Body of pancreas (tissue), 4 donors: Measurements from ENCODE around the gene FBP2. TPM values are rescaled to one million over a fixed set of nuclear protein-coding genes. Genes with fewer than 3 reads are reported as not detected.

ENCODE experiments used
- ATAC-seq: fragments of 150-250 bp; one replicate; pipeline ENCODE4 v1.9.1; 2016
- DNase-seq, 4 donors: peaks; one replicate each; pipeline ENCODE4 v3.0.0-alpha.2; 2019
- H3K27ac ChIP-seq, 4 donors: fragments of 200-600 bp; sonication (generic); 1 replicate in 3 of 4; 2 replicates in 1 of 4; pipeline versions ENCODE4 v1.5.1 to v1.6.1; 2016 to 2019; ENCODE audit warnings: mild to moderate bottlenecking in 1 of 4, mixed read lengths in 1 of 4, moderate library complexity in 1 of 4
- H3K27me3 ChIP-seq, 2 donors: fragments of 200-600 bp; sonication (generic); one replicate each; pipeline ENCODE4 v1.6.0; 2016; ENCODE audit warnings: mild to moderate bottlenecking in 1 of 2
- H3K36me3 ChIP-seq, 2 donors: fragments of 200-600 bp; sonication (generic); replicated peaks in 1 of 2; 2 replicates each; pipeline ENCODE4 v1.5.1; 2016; ENCODE audit warnings: low read depth in 2 of 2; ENCODE audit not compliant: insufficient read depth in 1 of 2
- H3K4me1 ChIP-seq: fragments of 200-600 bp; sonication (generic); one replicate; pipeline ENCODE4 v1.6.0; 2016
- H3K4me3 ChIP-seq, 2 donors: fragments of 200-600 bp; sonication (generic); 1 replicate in 1 of 2; 2 replicates in 1 of 2; pipeline ENCODE4 v1.5.1; 2016 to 2019
- H3K9me3 ChIP-seq, 3 donors: fragments of 200-600 bp; sonication (generic); 1 replicate in 2 of 3; 2 replicates in 1 of 3; pipeline ENCODE4 v1.5.1; 2016
- POLR2A ChIP-seq, 3 donors: fragments of 450-650 bp; IDR thresholded peaks; one replicate each; pipeline ENCODE4 v1.6.1; 2016; ENCODE audit warnings: antibody characterized with exemption in 3 of 3, mild to moderate bottlenecking in 2 of 3
- WGBS, 2 donors: methylation state at CpG; one replicate each; pipeline ENCODE4 v1.1.5; 2017; 5-methylcytosine and 5-hydroxymethylcytosine counted together
- intact Hi-C: fragments of 100-400 bp; cut with DNase I; formaldehyde crosslinking; loops from one replicate; pipeline ENCODE4 v1.15.1; 2023
- total RNA-seq, 2 donors: library from RNA; depleted of rRNA; stranded (reverse); fragments of >200 nt; gene quantifications; one replicate each; pipeline ENCODE4 v1.1.0, GENCODE V29; 2016
- TF ChIP-seq, protein P1 (sequence below), 7 experiments: fragments of 450-650 bp in 4 of 7; fragments of 200-600 bp in 3 of 7; sonication (generic) in 3 of 7; IDR thresholded peaks; one replicate each; pipeline ENCODE4 v1.5.1; 2016 to 2019; ENCODE audit warnings: antibody characterized with exemption in 7 of 7

Gene FBP2
- total RNA-seq, 2 donors from 2014 or later = 0.66 to 3.1 TPM

DNA sequence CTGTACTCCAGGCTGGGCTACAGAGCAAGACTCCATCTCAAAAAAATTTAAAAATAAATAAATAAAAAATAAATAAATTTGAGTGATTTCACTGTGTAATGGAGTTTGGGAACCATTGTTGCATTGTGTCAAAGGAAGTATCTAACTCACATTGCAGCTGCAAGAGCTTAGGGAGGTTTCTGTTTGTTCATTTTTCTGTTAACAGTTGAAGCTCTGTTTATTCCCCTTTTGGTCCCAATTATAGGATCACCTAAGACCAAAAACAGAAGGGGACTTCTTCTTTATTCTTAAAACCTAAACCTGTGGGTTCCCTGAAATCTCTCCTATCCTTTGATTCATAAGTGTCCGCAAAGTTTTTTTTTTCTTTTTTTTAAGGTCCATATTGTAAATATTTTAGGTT lies 67.4 kb downstream of the FBP2 start:
- TF ChIP-seq, protein P1, sequence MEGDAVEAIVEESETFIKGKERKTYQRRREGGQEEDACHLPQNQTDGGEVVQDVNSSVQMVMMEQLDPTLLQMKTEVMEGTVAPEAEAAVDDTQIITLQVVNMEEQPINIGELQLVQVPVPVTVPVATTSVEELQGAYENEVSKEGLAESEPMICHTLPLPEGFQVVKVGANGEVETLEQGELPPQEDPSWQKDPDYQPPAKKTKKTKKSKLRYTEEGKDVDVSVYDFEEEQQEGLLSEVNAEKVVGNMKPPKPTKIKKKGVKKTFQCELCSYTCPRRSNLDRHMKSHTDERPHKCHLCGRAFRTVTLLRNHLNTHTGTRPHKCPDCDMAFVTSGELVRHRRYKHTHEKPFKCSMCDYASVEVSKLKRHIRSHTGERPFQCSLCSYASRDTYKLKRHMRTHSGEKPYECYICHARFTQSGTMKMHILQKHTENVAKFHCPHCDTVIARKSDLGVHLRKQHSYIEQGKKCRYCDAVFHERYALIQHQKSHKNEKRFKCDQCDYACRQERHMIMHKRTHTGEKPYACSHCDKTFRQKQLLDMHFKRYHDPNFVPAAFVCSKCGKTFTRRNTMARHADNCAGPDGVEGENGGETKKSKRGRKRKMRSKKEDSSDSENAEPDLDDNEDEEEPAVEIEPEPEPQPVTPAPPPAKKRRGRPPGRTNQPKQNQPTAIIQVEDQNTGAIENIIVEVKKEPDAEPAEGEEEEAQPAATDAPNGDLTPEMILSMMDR (IDR thresholded peaks at IDR 0.05) = no peak
- TF ChIP-seq POLR2A (IDR thresholded peaks at IDR 0.05) = no peak
- intact Hi-C loops = no loop called here
- 95% methylated on average over 1 of the region's 1 CpG for WGBS, 2 donors
- no peak overlapping the region for H3K27ac ChIP-seq
- DNase-seq (no peak), ATAC-seq (no peak)
- H3K9me3 ChIP-seq = no peaks in the 10 kb centered on the region
- no peaks in the 10 kb centered on the region for H3K27me3 ChIP-seq
- H3K4me1 ChIP-seq = no peaks in the 10 kb centered on the region
- no peak overlapping the region for H3K4me3 ChIP-seq
- no peaks in the 10 kb centered on the region for H3K36me3 ChIP-seq

DNA sequence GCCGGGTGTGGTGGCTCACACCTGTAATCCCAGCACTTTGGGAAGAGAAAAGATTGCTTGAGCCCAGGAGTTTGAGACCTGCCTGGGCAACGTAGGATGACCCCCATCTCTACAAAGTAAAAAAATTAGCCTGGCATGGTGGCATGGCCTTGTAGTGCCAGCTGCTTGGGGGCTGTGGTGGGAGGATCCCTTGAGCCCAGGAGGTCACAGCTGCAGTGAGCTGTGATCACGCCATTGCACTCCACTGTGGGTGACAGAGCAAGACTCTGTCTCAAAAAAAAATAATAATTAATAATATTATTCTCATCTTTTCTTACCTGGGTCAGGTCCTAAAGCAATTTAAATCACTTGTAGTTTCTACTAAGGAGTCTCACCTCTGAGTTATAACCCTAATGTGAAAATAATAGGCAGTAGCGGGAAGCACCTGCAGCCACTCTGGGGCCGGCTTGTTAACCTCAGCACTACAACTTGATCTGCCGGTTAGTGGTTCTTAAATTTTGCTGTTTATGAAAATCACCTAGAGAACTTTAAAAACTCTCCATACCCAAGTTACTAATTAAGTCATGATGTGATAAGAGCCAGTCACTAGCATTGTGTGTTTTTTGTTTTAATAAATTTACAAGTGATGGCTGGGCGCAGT lies 68.1 kb downstream of the FBP2 start:
- no peak for ATAC-seq
- H3K27ac ChIP-seq = no peak overlapping the region
- H3K4me3 ChIP-seq = no peak overlapping the region
- no peaks in the 10 kb centered on the region for H3K27me3 ChIP-seq
- H3K4me1 ChIP-seq = no peaks in the 10 kb centered on the region
- H3K36me3 ChIP-seq = no peaks in the 10 kb centered on the region
- no peak for TF ChIP-seq POLR2A (IDR thresholded peaks at IDR 0.05)
- TF ChIP-seq, protein P1 (IDR thresholded peaks at IDR 0.05) = no peak
- no peaks in the 10 kb centered on the region for H3K9me3 ChIP-seq
- no peak for DNase-seq
- WGBS, 2 donors = 86 to 88% methylated on average over 7 of the region's 7 CpGs
- intact Hi-C loops = no loop called here

DNA sequence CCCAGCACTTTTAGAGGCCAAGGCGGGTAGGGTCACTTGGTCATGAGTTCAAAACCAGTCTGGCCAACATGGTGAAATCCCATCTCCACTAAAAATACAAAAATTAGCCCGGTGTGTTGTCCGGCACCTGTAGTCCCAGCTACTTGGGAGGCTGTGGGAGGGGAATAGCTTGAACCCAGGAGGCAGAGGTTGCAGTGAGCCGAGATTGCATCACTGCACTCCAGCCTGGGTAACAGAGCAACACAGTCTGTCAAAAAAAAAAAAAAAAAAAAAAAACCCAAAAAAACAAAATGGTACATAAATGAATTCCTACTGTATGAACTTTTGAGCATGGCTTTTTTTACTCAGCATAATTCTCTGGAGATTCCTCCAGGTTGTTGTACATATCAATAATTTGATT lies 76.4 kb downstream of the FBP2 start:
- H3K27ac ChIP-seq = no peak overlapping the region
- TF ChIP-seq, protein P1 (IDR thresholded peaks at IDR 0.05) = no peak
- TF ChIP-seq POLR2A (IDR thresholded peaks at IDR 0.05) = no peak
- H3K4me1 ChIP-seq = no peaks in the 10 kb centered on the region
- no peak overlapping the region for H3K4me3 ChIP-seq
- no peaks in the 10 kb centered on the region for H3K9me3 ChIP-seq
- intact Hi-C loops = no loop called here
- H3K36me3 ChIP-seq = no peaks in the 10 kb centered on the region
- 89 to 90% methylated on average over 3 to 4 of the region's 4 CpGs for WGBS, 2 donors
- no peaks in the 10 kb centered on the region for H3K27me3 ChIP-seq
- DNase-seq = no peak
- ATAC-seq = no peak

DNA sequence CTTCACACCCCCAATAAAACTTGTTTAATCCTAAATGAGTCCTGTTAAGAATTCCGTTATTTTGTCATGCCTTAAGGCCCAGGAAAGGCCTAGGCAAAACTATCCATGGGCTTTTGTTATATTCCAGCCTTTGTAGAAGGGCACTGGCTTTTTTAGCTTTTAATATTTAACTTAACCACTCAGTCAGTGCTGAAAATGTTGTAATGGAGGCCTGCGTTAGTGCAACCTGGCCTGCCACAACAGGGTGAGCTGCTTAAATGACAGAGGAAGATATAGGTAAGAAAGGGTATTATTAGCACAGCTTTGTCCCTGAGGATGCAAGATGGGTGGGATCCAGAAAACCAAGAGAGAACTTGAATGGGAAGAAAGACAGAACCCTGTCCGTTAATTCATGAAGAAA lies 78.9 kb downstream of the FBP2 start:
- no peak overlapping the region for H3K27ac ChIP-seq
- H3K27me3 ChIP-seq = no peaks in the 10 kb centered on the region
- WGBS, 2 donors = 91 to 93% methylated on average over 3 of the region's 3 CpGs
- DNase-seq (no peak), ATAC-seq (no peak)
- intact Hi-C loops = no loop called here
- H3K9me3 ChIP-seq = no peaks in the 10 kb centered on the region
- TF ChIP-seq, protein P1 (IDR thresholded peaks at IDR 0.05) = no peak
- TF ChIP-seq POLR2A (IDR thresholded peaks at IDR 0.05) = no peak
- no peak overlapping the region for H3K4me3 ChIP-seq
- no peaks in the 10 kb centered on the region for H3K36me3 ChIP-seq
- H3K4me1 ChIP-seq = peaks cover 12% of the 10 kb centered on the region

DNA sequence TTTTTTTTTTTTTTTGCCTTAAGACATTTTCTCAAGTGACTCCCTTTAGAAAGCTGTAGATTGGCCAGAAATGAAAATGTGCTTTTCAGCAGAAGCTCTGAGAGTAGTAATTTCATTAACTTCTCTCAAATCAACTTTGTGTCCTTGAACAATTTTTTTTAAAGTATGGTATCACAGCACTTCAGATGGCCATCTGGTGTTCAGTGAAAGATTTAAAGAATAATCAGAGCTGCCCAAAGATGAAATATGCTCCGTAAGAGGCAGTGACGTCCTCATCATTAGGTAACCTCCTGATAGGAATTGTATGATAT lies 81.7 kb downstream of the FBP2 start:
- Histone ChIP-seq H3K4me1 (peaks cover 12% of the 10 kb centered on the region), H3K36me3 (no peaks in the 10 kb centered on the region), H3K9me3 (no peaks in the 10 kb centered on the region), H3K27me3 (no peaks in the 10 kb centered on the region), H3K4me3 (no peak overlapping the region), H3K27ac (no peak overlapping the region)
- intact Hi-C loops = no loop called here
- no peak for TF ChIP-seq POLR2A (IDR thresholded peaks at IDR 0.05)
- TF ChIP-seq, protein P1 (IDR thresholded peaks at IDR 0.05) = no peak
- 29 to 32% methylated on average over 2 of the region's 2 CpGs for WGBS, 2 donors
- DNase-seq = no peak
- ATAC-seq = no peak
